Trophoblast cell (in vitro differentiated cells and primary cell): ENCODE results near the gene RIPPLY1.

Experiments
- DNase-seq, 2 donors: peaks; one replicate each; pipeline ENCODE4 v3.0.0-alpha.2; 2016
- H2AFZ ChIP-seq: 2 replicates; pipeline ENCODE4 v1.6.1; 2013; ENCODE audit warnings: low read length, moderate library complexity, mild to moderate bottlenecking; ENCODE audit not compliant: insufficient read depth, poor library complexity
- H2AK5ac ChIP-seq: 2 replicates; pipeline ENCODE4 v1.6.1; 2013; ENCODE audit warnings: mild to moderate bottlenecking, low read length
- H2BK120ac ChIP-seq: 2 replicates; pipeline ENCODE4 v1.6.1; 2013; ENCODE audit warnings: low read length, mild to moderate bottlenecking, moderate library complexity; ENCODE audit not compliant: insufficient read depth, poor library complexity
- H2BK12ac ChIP-seq: 2 replicates; pipeline ENCODE4 v1.6.1; 2013; ENCODE audit warnings: mild to moderate bottlenecking, low read length, moderate library complexity
- H2BK5ac ChIP-seq: 2 replicates; pipeline ENCODE4 v1.6.1; 2013; ENCODE audit warnings: low read length, low read depth, moderate library complexity, mild to moderate bottlenecking; ENCODE audit not compliant: poor library complexity
- H3K14ac ChIP-seq: 2 replicates; pipeline ENCODE4 v1.6.1; 2013; ENCODE audit warnings: mild to moderate bottlenecking, low read length
- H3K18ac ChIP-seq: 2 replicates; pipeline ENCODE4 v1.6.1; 2013; ENCODE audit warnings: mild to moderate bottlenecking, low read length
- H3K23ac ChIP-seq: 2 replicates; pipeline ENCODE4 v1.6.1; 2013; ENCODE audit warnings: low read length
- H3K27ac ChIP-seq: 2 replicates; pipeline ENCODE4 v1.5.1; 2013; ENCODE audit warnings: low read depth, mild to moderate bottlenecking, inconsistent platforms, low read length, moderate library complexity
- H3K27me3 ChIP-seq: 2 replicates; pipeline ENCODE4 v1.6.1; 2013; ENCODE audit warnings: inconsistent platforms, mild to moderate bottlenecking, low read length, moderate library complexity; ENCODE audit not compliant: insufficient read depth
- H3K36me3 ChIP-seq, 2 experiments: 1 replicate in 1 of 2; 2 replicates in 1 of 2; pipeline ENCODE4 v1.6.1; 2013; ENCODE audit warnings: low read length in 2 of 2, mild to moderate bottlenecking in 2 of 2, moderate library complexity in 1 of 2; ENCODE audit not compliant: insufficient read depth in 2 of 2, control insufficient read depth in 1 of 2
- H3K4ac ChIP-seq: 2 replicates; pipeline ENCODE4 v1.6.1; 2013; ENCODE audit warnings: low read depth, mild to moderate bottlenecking, low read length, moderate library complexity
- H3K4me1 ChIP-seq, 2 experiments: 1 replicate in 1 of 2; 2 replicates in 1 of 2; pipeline ENCODE4 v1.6.1; 2013; ENCODE audit warnings: low read length in 2 of 2, mild to moderate bottlenecking in 2 of 2, moderate library complexity in 1 of 2; ENCODE audit not compliant: insufficient read depth in 2 of 2, control insufficient read depth in 1 of 2
- H3K4me2 ChIP-seq: 2 replicates; pipeline ENCODE4 v1.6.1; 2013; ENCODE audit warnings: inconsistent platforms, mild to moderate bottlenecking, low read length, moderate library complexity
- H3K4me3 ChIP-seq: 2 replicates; pipeline ENCODE4 v1.5.1; 2013; ENCODE audit warnings: mild to moderate bottlenecking, low read depth, low read length, inconsistent platforms
- H3K79me1 ChIP-seq: one replicate; pipeline ENCODE4 v1.6.1; 2013; ENCODE audit warnings: low read length
- H3K79me2 ChIP-seq: 2 replicates; pipeline ENCODE4 v1.6.1; 2013; ENCODE audit warnings: low read length, mild to moderate bottlenecking; ENCODE audit not compliant: control insufficient read depth, insufficient read depth, poor library complexity
- H3K9ac ChIP-seq: 2 replicates; pipeline ENCODE4 v1.6.1; 2013; ENCODE audit warnings: mild to moderate bottlenecking, low read length
- H3K9me3 ChIP-seq: 2 replicates; pipeline ENCODE4 v1.6.1; 2013; ENCODE audit warnings: low read depth, mild to moderate bottlenecking, control low read depth, inconsistent platforms, low read length; ENCODE audit not compliant: insufficient read depth
- H4K12ac ChIP-seq: 2 replicates; pipeline ENCODE4 v1.6.1; 2013; ENCODE audit warnings: low read depth, mild to moderate bottlenecking, low read length, moderate library complexity
- H4K8ac ChIP-seq: 2 replicates; pipeline ENCODE4 v1.6.1; 2013; ENCODE audit warnings: low read depth, mild to moderate bottlenecking, low read length, moderate library complexity
- H4K91ac ChIP-seq: one replicate; pipeline ENCODE4 v1.6.1; 2013; ENCODE audit warnings: low read depth, mild to moderate bottlenecking, low read length, moderate library complexity
- WGBS: extraction: QIAGEN DNeasy Blood & Tissue Kit; methylation state at CpG from one replicate; pipeline ENCODE4 v1.1.7; 2013; ENCODE audit warnings: missing lambda C conversion rate; ENCODE audit not compliant: insufficient read length, insufficient coverage; ENCODE audit errors: extremely low coverage; 5-methylcytosine and 5-hydroxymethylcytosine counted together

RIPPLY1 gene

DNA sequence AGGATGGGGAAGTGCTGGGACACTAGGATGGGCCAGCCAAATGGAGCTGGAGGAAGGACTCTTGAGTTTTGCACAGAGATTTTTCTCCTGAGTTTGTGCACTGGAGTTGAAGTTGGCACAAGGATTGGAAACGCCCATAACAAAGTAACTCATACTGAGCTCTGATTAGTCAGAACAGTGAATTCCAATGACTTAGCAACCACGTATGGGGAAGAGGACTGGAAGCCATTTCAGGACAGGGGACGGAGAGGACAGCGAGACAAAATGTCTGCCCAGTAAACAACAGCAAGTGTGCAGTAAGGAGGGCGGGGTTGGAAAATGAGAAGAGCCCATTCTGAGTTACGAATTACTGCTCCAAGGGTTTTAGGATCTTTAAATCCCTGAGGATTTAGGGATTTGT is 5.9 kb downstream of the RIPPLY1 start:
- H3K14ac ChIP-seq: no peak overlapping the region
- H4K12ac ChIP-seq: no peak overlapping the region
- no peaks in the 10 kb centered on the region for H3K79me1 ChIP-seq
- no peak overlapping the region for H4K8ac ChIP-seq
- H2AK5ac ChIP-seq: no peak overlapping the region
- H4K91ac ChIP-seq: no peak overlapping the region
- H3K4me1 ChIP-seq: peaks cover 0 to 3% of the 10 kb centered on the region in 2 experiments
- no peaks in the 10 kb centered on the region for H3K27me3 ChIP-seq
- no peaks in the 10 kb centered on the region for H3K9me3 ChIP-seq
- no peak overlapping the region for H3K27ac ChIP-seq
- no peaks in the 10 kb centered on the region for H3K36me3 ChIP-seq
- no peak overlapping the region for H2BK120ac ChIP-seq
- H2BK12ac ChIP-seq: no peak overlapping the region
- H2AFZ ChIP-seq: no peak overlapping the region
- no peak overlapping the region for H2BK5ac ChIP-seq
- H3K18ac ChIP-seq: no peak overlapping the region
- no peak overlapping the region for H3K23ac ChIP-seq
- DNase-seq: peak in 1 of 2 donors; percentile 26
- no peak overlapping the region for H3K4me2 ChIP-seq
- no peaks in the 10 kb centered on the region for H3K79me2 ChIP-seq
- WGBS: no CpG with 5 or more reads among the region's 6 CpGs
- H3K4me3 ChIP-seq: no peak overlapping the region
- H3K9ac ChIP-seq: no peak overlapping the region
- H3K4ac ChIP-seq: no peak overlapping the region

DNA sequence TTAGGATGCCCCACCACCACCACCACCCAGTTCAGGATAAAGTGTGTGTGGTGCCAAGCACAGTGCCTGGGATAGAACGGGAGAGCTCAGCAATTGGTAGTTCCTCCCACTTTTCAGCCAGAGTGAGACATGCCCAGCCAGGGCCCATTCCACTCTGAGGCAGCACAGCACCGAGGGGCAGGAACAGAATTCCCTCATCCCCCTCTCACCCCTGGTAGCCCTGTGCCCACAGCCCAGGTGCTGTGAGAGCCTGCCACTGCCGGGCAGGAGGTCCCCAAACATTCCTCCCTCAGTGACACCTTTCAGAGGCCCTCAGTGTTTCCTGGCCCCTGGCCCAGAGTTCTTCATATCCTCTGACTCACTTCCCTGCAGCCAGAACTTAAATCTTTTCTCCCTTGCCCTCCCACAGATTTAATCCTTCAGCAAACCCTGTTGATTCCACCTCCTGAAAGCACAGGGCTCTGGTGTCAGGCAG is 8.1 kb downstream of the RIPPLY1 start:
- Histone ChIP-seq H4K91ac (no peak overlapping the region), H3K36me3 (no peaks in the 10 kb centered on the region), H3K27me3 (no peaks in the 10 kb centered on the region), H3K23ac (no peak overlapping the region), H3K14ac (no peak overlapping the region), H2BK12ac (no peak overlapping the region), H2AFZ (no peak overlapping the region), H3K9me3 (no peaks in the 10 kb centered on the region), H3K4me2 (no peak overlapping the region), H2AK5ac (no peak overlapping the region), H3K27ac (no peak overlapping the region), H2BK120ac (no peak overlapping the region), H2BK5ac (no peak overlapping the region), H4K12ac (no peak overlapping the region), H3K79me2 (no peaks in the 10 kb centered on the region), H3K4me1 (peaks cover 0 to 3% of the 10 kb centered on the region in 2 experiments), H4K8ac (no peak overlapping the region), H3K4me3 (no peak overlapping the region), H3K18ac (no peak overlapping the region), H3K9ac (no peak overlapping the region), H3K79me1 (no peaks in the 10 kb centered on the region), H3K4ac (no peak overlapping the region)
- DNase-seq: no peak
- WGBS: no CpG with 5 or more reads among the region's 3 CpGs

DNA sequence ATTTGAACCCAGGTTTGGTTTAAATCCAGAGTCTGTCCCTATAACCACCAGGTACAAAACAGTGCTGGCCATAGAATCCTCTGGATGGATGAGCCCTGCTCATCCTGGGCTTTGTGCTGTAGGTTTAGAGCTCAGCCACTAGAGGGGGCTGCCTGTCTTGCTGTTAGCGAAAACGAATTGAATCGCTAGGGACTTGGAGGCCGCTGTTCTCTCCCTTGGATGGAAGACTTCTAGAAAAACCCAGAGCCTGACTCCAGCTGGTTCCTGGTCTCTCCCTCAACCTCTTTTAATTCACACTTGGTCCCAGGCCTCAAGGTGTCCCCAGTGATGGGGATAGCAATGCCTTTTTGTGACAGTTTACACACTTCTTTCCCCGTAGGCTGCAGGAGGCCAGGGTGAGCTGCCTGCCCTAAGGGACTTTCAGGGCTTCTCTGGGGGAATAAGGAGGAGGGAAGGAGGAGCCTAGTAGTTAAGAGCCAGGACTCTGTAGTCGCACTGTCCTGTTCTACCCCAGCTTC is 8.7 kb downstream of the RIPPLY1 start:
- Histone ChIP-seq H3K79me1 (no peaks in the 10 kb centered on the region), H2BK120ac (no peak overlapping the region), H3K23ac (no peak overlapping the region), H3K27ac (no peak overlapping the region), H2AK5ac (no peak overlapping the region), H3K79me2 (no peaks in the 10 kb centered on the region), H3K4me1 (peaks cover 0 to 3% of the 10 kb centered on the region in 2 experiments), H3K4me2 (no peak overlapping the region), H2BK5ac (no peak overlapping the region), H3K18ac (no peak overlapping the region), H4K12ac (no peak overlapping the region), H2AFZ (peak overlapping the region; percentile 77), H4K8ac (no peak overlapping the region), H3K4ac (no peak overlapping the region), H2BK12ac (no peak overlapping the region), H3K9ac (no peak overlapping the region), H4K91ac (no peak overlapping the region), H3K36me3 (no peaks in the 10 kb centered on the region), H3K27me3 (no peaks in the 10 kb centered on the region), H3K4me3 (no peak overlapping the region), H3K9me3 (no peaks in the 10 kb centered on the region), H3K14ac (no peak overlapping the region)
- peak; percentile 49 to 80 for DNase-seq
- no CpG with 5 or more reads among the region's 6 CpGs for WGBS

DNA sequence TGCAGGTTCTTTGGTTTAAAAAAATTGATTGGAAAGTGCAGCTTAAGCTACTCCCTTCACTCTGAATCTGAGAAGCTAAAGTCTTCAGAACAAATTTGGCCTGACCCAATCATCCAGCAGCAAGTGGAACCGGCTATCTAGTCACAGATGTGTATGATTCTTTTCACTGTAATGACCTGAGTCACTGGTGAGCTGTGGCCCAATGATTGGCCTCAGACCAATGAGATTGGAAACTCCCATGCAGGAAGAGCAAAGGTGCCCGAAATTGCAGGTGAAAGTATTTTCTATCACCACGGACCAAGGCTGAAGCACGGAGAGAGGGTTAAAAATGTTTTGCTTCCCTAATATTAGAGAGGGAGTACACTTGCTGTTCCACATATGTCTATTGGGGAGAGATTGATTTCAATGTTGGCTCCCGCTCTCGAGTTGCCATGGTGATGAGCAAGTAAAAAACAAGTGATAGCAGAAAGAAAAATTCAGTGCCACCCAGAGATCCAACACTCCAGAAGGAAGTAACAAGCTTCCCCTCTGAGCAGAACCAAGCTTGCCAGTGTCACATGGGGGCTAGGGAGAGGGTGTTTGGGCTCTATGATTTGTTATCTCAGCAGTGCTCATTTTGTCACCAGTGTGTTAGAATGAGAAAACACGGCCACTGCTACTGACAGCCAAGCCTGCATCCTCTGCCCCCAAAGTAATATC is 11.2 kb downstream of the RIPPLY1 start:
- no peaks in the 10 kb centered on the region for H3K79me1 ChIP-seq
- H3K23ac ChIP-seq: no peak overlapping the region
- H3K9ac ChIP-seq: no peak overlapping the region
- peak in 1 of 2 donors; percentile 8 for DNase-seq
- no peak overlapping the region for H4K91ac ChIP-seq
- no peak overlapping the region for H3K4me2 ChIP-seq
- no peaks in the 10 kb centered on the region for H3K36me3 ChIP-seq
- no peak overlapping the region for H2BK12ac ChIP-seq
- no peaks in the 10 kb centered on the region for H3K4me1 ChIP-seq
- H3K14ac ChIP-seq: no peak overlapping the region
- no peak overlapping the region for H4K8ac ChIP-seq
- WGBS: no CpG with 5 or more reads among the region's 7 CpGs
- H2AFZ ChIP-seq: no peak overlapping the region
- H3K79me2 ChIP-seq: no peaks in the 10 kb centered on the region
- H3K4ac ChIP-seq: no peak overlapping the region
- H3K9me3 ChIP-seq: no peaks in the 10 kb centered on the region
- no peak overlapping the region for H2BK120ac ChIP-seq
- H4K12ac ChIP-seq: no peak overlapping the region
- no peak overlapping the region for H2AK5ac ChIP-seq
- no peak overlapping the region for H2BK5ac ChIP-seq
- H3K18ac ChIP-seq: no peak overlapping the region
- H3K27ac ChIP-seq: no peak overlapping the region
- H3K4me3 ChIP-seq: no peak overlapping the region
- H3K27me3 ChIP-seq: no peaks in the 10 kb centered on the region
